Sigmoid colon (tissue), 4 donors: Measurements from ENCODE around the gene RNU1-3.
"Not testable (repeated sequence)": the region's sequence is repeated elsewhere in the genome, so short reads cannot be mapped to it uniquely, and the experiment has no call there.

ENCODE experiments used
- CTCF ChIP-seq, 4 experiments: fragments of 450-650 bp in 3 of 4; fragments of 200-600 bp in 1 of 4; IDR thresholded peaks; one replicate each; pipeline ENCODE4 v1.5.1; 2016 to 2019; ENCODE audit warnings: antibody characterized with exemption in 4 of 4, mild to moderate bottlenecking in 3 of 4, moderate library complexity in 2 of 4
- EP300 ChIP-seq, 4 donors: sonication (generic); formaldehyde crosslinking; IDR thresholded peaks; one replicate each; pipeline ENCODE4 v1.6.1; 2017; ENCODE audit warnings: antibody characterized with exemption in 4 of 4
- POLR2A ChIP-seq, 2 donors: fragments of 450-650 bp; IDR thresholded peaks; one replicate each; pipeline ENCODE4 v1.6.1; 2016; ENCODE audit warnings: antibody characterized with exemption in 2 of 2, mild to moderate bottlenecking in 2 of 2, moderate library complexity in 2 of 2
- POLR2AphosphoS5 ChIP-seq, 4 donors: sonication (generic); formaldehyde crosslinking; IDR thresholded peaks; one replicate each; pipeline ENCODE4 v1.6.1; 2017; ENCODE audit warnings: antibody characterized with exemption in 4 of 4

- TF ChIP-seq CTCF, EP300, POLR2A, POLR2AphosphoS5 (IDR thresholded peaks at IDR 0.05): not testable (repeated sequence)
Measured at GRCh38 chr1:16700138-16700895, 33.6 kb upstream of the RNU1-3 start.
